MM.1S (cell line): ENCODE results near the gene F2.

Experiments used
- DNase-seq: peaks from one replicate; pipeline ENCODE4 v3.0.0-alpha.2; 2015
- H2AFZ ChIP-seq: fragments of 300-600 bp; sonication (generic); 2 replicates; pipeline ENCODE4 v1.6.0; 2016; ENCODE audit warnings: antibody characterized with exemption, low read length
- H3F3A ChIP-seq: fragments of 300-600 bp; sonication (generic); 2 replicates; pipeline ENCODE4 v1.6.1; 2016; ENCODE audit warnings: mild to moderate bottlenecking, antibody characterized with exemption, low read length, moderate library complexity, mixed read lengths; ENCODE audit not compliant: insufficient read depth
- H3K27ac ChIP-seq: fragments of 300-600 bp; sonication (generic); 2 replicates; pipeline ENCODE4 v1.5.1; 2016; ENCODE audit warnings: mild to moderate bottlenecking, low read length
- H3K27me3 ChIP-seq: fragments of 300-600 bp; sonication (generic); replicated peaks from 2 replicates; pipeline ENCODE4 v1.6.0; 2016; ENCODE audit warnings: low read length; ENCODE audit not compliant: insufficient read depth
- H3K36me3 ChIP-seq: fragments of 300-600 bp; sonication (generic); replicated peaks from 2 replicates; pipeline ENCODE4 v1.6.1; 2016; ENCODE audit warnings: mild to moderate bottlenecking, low read length, mixed read lengths; ENCODE audit not compliant: insufficient read depth
- H3K4me1 ChIP-seq: fragments of 300-600 bp; sonication (generic); 2 replicates; pipeline ENCODE4 v1.6.1; 2016; ENCODE audit warnings: low read length, mixed read lengths
- H3K4me2 ChIP-seq: fragments of 300-600 bp; sonication (generic); 2 replicates; pipeline ENCODE4 v1.6.0; 2016; ENCODE audit warnings: low read depth, low read length
- H3K4me3 ChIP-seq: fragments of 300-600 bp; sonication (generic); 2 replicates; pipeline ENCODE4 v1.5.1; 2016; ENCODE audit warnings: low read length, mixed read lengths
- H3K79me2 ChIP-seq: fragments of 300-600 bp; sonication (generic); 2 replicates; pipeline ENCODE4 v1.6.1; 2016; ENCODE audit warnings: mixed run types, low read length, mixed read lengths
- H3K9ac ChIP-seq: fragments of 300-600 bp; sonication (generic); 2 replicates; pipeline ENCODE4 v1.6.1; 2016; ENCODE audit warnings: low read length, mixed read lengths
- H3K9me2 ChIP-seq: fragments of 300-600 bp; sonication (generic); replicated peaks from 2 replicates; pipeline ENCODE4 v1.6.1; 2016; ENCODE audit warnings: mild to moderate bottlenecking, low read length, mixed read lengths; ENCODE audit not compliant: insufficient read depth
- H3K9me3 ChIP-seq: fragments of 300-600 bp; sonication (generic); replicated peaks from 2 replicates; pipeline ENCODE4 v1.6.1; 2016; ENCODE audit warnings: mild to moderate bottlenecking, low read length, mixed read lengths; ENCODE audit not compliant: insufficient read depth
- H4K20me1 ChIP-seq: fragments of 300-600 bp; sonication (generic); 2 replicates; pipeline ENCODE4 v1.6.1; 2016; ENCODE audit warnings: mild to moderate bottlenecking, low read length, moderate library complexity, mixed read lengths; ENCODE audit not compliant: insufficient read depth
- EZH2 ChIP-seq: fragments of 300-600 bp; sonication (generic); optimal IDR thresholded peaks from 2 replicates; pipeline ENCODE3; 2017; ENCODE audit warnings: low read depth, mild to moderate bottlenecking, antibody characterized with exemption, low read length, mixed read lengths
- EZH2phosphoT487 ChIP-seq: fragments of 300-600 bp; sonication (generic); IDR thresholded peaks from 2 replicates; pipeline ENCODE4 v1.6.1; 2018; ENCODE audit warnings: antibody characterized with exemption, low read length
- TF ChIP-seq, protein P1 (sequence below): fragments of 300-600 bp; sonication (generic); IDR thresholded peaks from 2 replicates; pipeline ENCODE4 v1.5.1; 2016; ENCODE audit warnings: antibody characterized with exemption, low read length, mixed read lengths

F2 gene

DNA sequence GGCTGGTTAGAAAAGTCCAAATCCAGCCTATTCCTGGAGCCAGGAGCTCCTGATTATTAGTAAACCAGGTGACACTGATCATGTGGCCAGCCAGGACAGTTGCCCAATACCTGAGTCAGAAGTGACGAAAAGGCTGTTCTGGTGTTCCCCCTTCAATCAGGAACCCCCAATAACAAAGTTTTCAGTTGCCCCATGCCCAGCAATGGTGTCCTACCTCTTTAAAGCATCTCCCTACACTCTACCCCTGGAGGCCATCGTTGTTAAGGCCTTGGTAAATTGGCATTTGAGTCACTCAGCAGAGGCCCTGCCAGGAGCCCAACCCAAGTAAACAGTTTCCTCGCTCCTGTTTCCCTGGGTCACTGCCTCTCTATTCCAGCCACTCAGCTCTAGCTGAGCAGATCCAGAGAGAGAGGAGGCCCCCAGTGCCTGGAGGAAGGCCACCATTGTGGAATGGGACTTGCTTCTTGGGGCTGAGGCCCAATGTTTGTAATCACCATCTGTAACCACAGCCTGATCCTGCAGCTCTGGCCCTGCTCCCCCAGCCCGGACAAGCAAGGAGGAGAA is 43.6 kb upstream of the F2 start:
- Histone ChIP-seq H3K27ac (no peak overlapping the region), H2AFZ (no peak overlapping the region)

DNA sequence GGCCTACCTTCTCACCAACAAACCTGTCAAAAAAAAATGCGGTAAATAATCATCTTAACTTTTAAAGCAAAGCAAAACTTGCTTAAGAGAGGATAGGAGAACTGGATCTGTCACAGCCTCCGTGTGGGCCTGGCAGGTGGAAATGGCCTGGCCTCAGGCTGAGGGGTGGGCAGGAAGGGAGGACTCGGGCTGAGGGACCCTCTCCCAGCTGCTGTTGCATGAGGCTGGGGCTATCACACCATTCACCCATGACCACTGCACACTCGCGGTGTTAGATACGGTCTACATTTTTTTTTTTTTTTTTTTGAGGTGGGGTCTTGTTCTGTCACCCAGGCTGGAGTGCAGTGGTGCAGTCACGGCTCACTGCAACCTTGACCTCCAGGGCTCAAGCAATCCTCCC is 43.1 kb upstream of the F2 start:
- H2AFZ ChIP-seq, result no peak overlapping the region
- H3K9me2 ChIP-seq, result no peaks in the 10 kb centered on the region
- no peaks in the 10 kb centered on the region for H3K36me3 ChIP-seq
- no peaks in the 10 kb centered on the region for H3K9me3 ChIP-seq
- H3K4me1 ChIP-seq, result peaks cover 12% of the 10 kb centered on the region
- H3K4me3 ChIP-seq, result no peak overlapping the region
- TF ChIP-seq EZH2 (no peak), EZH2phosphoT487 (no peak)
- TF ChIP-seq, protein P1, sequence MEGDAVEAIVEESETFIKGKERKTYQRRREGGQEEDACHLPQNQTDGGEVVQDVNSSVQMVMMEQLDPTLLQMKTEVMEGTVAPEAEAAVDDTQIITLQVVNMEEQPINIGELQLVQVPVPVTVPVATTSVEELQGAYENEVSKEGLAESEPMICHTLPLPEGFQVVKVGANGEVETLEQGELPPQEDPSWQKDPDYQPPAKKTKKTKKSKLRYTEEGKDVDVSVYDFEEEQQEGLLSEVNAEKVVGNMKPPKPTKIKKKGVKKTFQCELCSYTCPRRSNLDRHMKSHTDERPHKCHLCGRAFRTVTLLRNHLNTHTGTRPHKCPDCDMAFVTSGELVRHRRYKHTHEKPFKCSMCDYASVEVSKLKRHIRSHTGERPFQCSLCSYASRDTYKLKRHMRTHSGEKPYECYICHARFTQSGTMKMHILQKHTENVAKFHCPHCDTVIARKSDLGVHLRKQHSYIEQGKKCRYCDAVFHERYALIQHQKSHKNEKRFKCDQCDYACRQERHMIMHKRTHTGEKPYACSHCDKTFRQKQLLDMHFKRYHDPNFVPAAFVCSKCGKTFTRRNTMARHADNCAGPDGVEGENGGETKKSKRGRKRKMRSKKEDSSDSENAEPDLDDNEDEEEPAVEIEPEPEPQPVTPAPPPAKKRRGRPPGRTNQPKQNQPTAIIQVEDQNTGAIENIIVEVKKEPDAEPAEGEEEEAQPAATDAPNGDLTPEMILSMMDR, result no peak
- H4K20me1 ChIP-seq, result no peaks in the 10 kb centered on the region
- H3K79me2 ChIP-seq, result no peaks in the 10 kb centered on the region
- no peak for DNase-seq
- no peak overlapping the region for H3K9ac ChIP-seq
- no peak overlapping the region for H3K4me2 ChIP-seq
- no peak overlapping the region for H3K27ac ChIP-seq
- no peaks in the 10 kb centered on the region for H3K27me3 ChIP-seq
- H3F3A ChIP-seq, result peaks cover 9% of the 10 kb centered on the region

More for the DNA sequence above, 43.6 kb upstream of the F2 start:
- H3K27me3 ChIP-seq, result no peaks in the 10 kb centered on the region
- peaks cover 14% of the 10 kb centered on the region for H3F3A ChIP-seq
- no peaks in the 10 kb centered on the region for H3K36me3 ChIP-seq
- TF ChIP-seq EZH2 (no peak), EZH2phosphoT487 (no peak)
- TF ChIP-seq, protein P1, result no peak
- no peaks in the 10 kb centered on the region for H3K9me2 ChIP-seq
- H4K20me1 ChIP-seq, result no peaks in the 10 kb centered on the region
- no peak overlapping the region for H3K9ac ChIP-seq
- H3K4me2 ChIP-seq, result no peak overlapping the region
- H3K4me1 ChIP-seq, result peaks cover 17% of the 10 kb centered on the region
- DNase-seq, result no peak
- no peak overlapping the region for H3K4me3 ChIP-seq
- no peaks in the 10 kb centered on the region for H3K79me2 ChIP-seq
- H3K9me3 ChIP-seq, result no peaks in the 10 kb centered on the region

DNA sequence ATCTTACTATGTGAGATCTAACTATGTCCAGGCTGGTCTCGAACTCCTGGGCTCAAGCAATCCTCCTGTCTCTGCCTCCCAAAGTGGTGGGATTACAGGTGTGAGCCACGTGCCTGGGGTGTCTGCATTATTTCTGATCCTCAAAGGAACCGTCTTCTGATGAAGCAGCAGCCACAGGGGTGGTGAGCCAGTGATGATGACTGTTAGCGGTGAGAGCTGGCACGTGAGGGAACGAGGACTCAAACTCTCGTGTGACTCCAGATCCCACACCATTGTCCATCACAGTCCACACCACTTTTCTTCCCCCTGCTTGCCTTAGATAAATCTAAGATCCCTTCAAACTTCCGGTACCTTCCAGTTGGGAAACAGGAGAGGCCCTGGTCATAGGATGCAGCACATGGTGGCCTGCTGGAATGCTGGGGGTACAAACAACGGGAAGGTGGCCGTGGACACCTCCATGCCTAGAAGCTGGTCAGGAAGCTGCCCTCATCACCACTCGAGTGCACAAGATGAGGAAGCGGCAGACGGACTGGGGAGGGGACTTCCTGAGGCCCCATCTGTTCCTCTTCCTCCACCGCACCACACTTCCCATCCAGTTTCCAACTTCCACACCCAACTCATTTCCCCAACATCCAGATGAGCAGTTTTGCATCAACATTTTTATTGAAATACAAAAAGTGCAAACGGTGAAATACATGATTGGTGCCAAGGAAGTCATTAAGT is 42.4 kb upstream of the F2 start:
- H2AFZ ChIP-seq, result no peak overlapping the region
- no peak overlapping the region for H3K4me2 ChIP-seq
- no peak overlapping the region for H3K4me3 ChIP-seq
- no peak overlapping the region for H3K9ac ChIP-seq
- no peak for DNase-seq
- no peaks in the 10 kb centered on the region for H3K9me3 ChIP-seq
- no peak overlapping the region for H3K27ac ChIP-seq
- no peaks in the 10 kb centered on the region for H3K9me2 ChIP-seq
- H3K36me3 ChIP-seq, result no peaks in the 10 kb centered on the region
- H3K4me1 ChIP-seq, result peaks cover 5% of the 10 kb centered on the region
- TF ChIP-seq, protein P1, result no peak
- TF ChIP-seq EZH2phosphoT487, result no peak
- TF ChIP-seq EZH2, result no peak
- H4K20me1 ChIP-seq, result no peaks in the 10 kb centered on the region
- H3K79me2 ChIP-seq, result no peaks in the 10 kb centered on the region
- peaks cover 2% of the 10 kb centered on the region for H3F3A ChIP-seq
- no peaks in the 10 kb centered on the region for H3K27me3 ChIP-seq
